Inflammatory macrophage treated with lipopolysaccharide for 4 hours (primary cell): ENCODE data around the gene KL.

Source experiments
- DNase-seq: peaks from one replicate; pipeline ENCODE4 v3.0.0-alpha.2; 2020

The KL gene

DNA sequence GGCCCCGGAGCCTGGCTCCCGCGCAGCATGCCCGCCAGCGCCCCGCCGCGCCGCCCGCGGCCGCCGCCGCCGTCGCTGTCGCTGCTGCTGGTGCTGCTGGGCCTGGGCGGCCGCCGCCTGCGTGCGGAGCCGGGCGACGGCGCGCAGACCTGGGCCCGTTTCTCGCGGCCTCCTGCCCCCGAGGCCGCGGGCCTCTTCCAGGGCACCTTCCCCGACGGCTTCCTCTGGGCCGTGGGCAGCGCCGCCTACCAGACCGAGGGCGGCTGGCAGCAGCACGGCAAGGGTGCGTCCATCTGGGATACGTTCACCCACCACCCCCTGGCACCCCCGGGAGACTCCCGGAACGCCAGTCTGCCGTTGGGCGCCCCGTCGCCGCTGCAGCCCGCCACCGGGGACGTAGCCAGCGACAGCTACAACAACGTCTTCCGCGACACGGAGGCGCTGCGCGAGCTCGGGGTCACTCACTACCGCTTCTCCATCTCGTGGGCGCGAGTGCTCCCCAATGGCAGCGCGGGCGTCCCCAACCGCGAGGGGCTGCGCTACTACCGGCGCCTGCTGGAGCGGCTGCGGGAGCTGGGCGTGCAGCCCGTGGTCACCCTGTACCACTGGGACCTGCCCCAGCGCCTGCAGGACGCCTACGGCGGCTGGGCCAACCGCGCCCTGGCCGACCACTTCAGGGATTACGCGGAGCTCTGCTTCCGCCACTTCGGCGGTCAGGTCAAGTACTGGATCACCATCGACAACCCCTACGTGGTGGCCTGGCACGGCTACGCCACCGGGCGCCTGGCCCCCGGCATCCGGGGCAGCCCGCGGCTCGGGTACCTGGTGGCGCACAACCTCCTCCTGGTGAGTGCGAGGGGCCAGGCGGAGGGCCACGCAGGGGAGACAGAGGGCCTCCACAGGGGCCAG lies at the start of gene KL:
TSS of gene KL (plus strand) at position 10 of the 909 bp plus-strand sequence. CDS start at position 28, 18 bp downstream.
- DNase-seq = peak; percentile 36

DNA sequence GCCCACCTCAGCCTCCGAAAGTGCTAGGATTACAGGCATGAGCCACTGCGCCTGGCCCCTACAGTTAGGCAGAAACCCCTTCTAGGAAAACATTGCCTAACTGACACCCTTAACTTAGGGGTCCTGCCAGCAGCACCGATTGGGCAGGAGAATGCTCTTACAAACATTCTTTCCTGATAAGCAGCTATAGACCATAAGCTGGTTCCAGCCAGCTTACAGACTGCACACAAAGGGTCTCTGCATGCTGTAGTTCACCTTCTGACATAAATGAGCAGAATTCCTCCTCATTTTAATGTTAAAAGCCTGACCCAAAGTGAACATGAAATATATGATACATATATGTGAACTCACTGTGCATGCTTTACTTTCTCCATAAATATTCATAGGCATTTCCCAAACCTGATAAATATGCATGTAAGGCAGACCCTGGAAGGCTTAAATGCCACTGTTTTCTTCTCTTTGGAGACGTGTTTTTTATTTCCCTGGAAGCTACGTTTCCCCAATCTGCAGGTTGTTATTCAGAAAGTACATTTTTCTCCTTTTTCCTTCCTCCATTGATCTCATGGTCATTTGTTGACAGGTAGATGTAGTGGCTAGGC lies 48.5 kb upstream of the KL start:
- DNase-seq = no peak

DNA sequence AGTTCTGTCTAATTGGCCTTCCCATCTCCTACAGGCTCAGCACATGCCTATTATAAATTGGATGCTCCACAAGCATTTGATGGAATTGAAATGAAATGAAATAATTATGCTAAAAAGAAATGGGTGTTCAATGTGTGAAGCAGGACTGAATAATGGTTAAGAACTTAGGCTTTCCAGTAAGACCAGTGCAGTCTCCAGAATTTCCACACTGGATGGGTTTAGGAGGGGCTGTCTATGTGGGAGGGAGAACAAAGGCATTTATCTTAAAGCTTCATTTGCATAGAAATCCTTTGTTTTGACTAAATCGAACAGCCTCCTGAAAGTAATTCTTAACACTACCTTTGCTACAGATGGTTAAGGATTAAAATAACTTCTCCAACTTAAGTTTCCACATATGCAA lies 47.9 kb upstream of the KL start:
- no peak for DNase-seq

DNA sequence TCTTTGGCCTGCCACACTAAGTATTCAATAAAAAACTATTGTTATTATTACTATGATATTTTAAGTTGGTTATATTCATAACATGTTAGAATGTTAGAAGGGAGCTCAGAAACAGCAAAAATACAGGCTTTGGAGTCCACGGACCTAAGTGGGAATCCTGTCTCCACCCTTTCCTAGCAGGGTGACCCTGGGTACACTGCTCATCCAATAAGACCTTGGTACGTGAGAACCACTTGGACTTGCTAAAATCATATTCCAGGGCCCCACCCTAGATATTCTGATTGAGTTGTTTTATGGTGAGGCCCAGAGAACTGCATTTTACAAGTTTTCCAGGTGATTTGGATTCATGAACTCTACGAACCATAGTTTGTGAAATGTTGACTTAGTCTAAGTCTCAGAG lies 47.4 kb upstream of the KL start:
- DNase-seq = no peak

- peak; percentile 96 for DNase-seq
These were observed 46.7 kb upstream of the KL start for GRCh38 chr13:32969516-32969941.

GRCh38 chr13:32976056-32976805 lies 40.0 kb upstream of the KL start:
- DNase-seq = no peak

- DNase-seq = no peak
These were observed 39.3 kb upstream of the KL start for GRCh38 chr13:32976912-32977311.

GRCh38 chr13:32977321-32977720 lies 38.9 kb upstream of the KL start:
- DNase-seq = no peak

- DNase-seq = no peak
These were observed 37.9 kb upstream of the KL start for GRCh38 chr13:32978278-32978677.

DNA sequence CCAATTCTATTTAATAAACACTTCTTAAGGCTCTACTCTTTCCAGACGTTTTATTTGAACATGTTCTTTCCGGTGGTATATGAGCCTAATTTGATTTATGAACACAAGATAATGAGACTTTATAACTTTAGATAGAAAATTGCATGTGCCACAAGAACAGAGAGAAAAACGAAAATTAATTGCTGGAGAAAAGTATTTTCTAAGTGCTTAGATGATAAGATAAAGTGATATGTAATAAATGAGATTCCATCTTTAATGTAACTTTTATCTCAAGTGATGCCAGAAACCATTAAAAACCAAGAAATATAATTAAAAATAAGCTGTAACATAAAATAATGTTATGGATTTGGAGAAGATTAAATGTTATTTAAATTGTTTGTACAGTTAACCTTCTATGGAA lies 33.2 kb upstream of the KL start:
- DNase-seq = no peak

- no peak for DNase-seq
These were observed 31.2 kb upstream of the KL start for GRCh38 chr13:32984857-32985626.

GRCh38 chr13:32986552-32986951 lies 29.7 kb upstream of the KL start:
- DNase-seq = no peak

DNA sequence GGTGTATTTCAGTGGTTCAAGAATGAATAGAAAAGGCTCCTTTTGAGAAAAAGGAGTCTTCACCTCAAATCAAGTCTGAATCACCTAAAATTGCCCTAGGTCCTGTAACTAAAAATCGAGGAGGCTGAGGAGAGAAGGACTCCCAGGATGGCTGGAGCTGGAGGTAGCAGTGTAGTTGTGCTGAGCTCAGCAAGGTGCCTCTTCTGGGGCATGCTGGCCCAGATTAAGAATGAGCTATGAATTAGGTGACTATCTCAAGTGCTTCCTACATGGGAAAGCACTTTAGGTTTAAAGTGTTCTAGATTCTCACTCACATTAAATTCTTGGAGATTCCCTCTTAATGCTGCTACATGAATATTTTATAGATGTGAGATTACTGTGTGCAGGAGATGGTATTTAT lies 28.8 kb upstream of the KL start:
- DNase-seq = no peak

GRCh38 chr13:32988608-32989289 lies 27.5 kb upstream of the KL start:
- no peak for DNase-seq

GRCh38 chr13:32989290-32989667 lies 26.9 kb upstream of the KL start:
- DNase-seq = no peak

GRCh38 chr13:32989942-32990341 lies 26.3 kb upstream of the KL start:
- DNase-seq = no peak

DNA sequence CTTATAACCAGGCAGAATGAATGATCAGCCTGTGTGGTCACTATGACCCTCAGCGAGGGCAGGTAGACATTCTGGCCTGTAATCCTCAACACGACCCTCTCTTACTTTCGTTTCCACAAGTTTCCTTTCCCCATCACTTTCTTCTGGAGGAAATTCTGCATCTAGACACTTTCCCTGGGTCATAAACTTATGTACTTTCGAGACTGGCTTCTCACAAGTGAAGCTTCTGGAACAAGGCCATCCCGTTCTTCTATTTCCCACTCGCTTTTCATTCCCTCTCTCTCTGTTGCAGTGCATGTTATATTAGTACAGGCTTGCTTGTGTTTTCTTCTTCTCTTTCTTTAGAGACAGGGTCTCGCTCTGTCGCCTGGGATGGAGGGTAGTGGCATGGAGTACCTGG lies 23.1 kb upstream of the KL start:
- no peak for DNase-seq

DNA sequence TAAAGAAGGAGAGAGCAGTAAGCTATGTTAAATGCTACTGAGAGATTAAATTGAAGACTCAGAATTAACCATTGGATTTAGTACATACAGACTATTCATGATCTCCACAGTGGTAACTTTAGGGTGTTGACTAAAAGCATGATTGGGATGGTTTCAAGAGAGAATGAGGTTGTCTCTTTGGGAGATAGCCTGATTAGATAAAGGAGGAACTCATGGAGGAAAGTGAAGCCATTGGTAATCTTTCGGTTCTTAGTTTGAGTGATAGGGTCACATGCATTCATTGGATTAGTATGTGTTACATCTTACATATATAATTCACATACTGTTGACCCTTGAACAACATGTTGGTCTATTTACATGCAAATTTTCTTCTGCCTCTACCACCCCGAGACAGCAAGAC lies 18.8 kb upstream of the KL start:
- DNase-seq = no peak

DNA sequence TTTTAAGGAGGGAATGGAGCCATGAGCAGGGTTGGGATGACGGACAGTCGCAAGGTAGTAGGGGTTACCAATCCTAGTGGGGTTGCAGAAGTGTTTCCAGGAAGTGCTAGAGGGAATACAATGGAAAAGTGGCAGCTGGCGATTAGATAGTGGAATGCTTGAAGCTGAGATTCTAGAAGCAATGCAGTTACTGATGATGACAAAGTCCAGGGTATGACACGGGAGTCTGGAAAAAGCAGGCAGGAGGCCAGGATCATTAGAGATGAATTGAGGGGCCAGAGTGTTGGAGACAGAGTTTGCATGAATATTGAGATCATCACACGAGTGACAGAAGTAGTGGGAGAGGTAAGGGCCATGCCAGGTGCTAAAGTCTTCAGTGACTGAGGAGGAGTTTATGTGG lies 17.3 kb upstream of the KL start:
- DNase-seq = no peak

- no peak for DNase-seq
These were observed 15.9 kb upstream of the KL start for GRCh38 chr13:33000365-33000764.

DNA sequence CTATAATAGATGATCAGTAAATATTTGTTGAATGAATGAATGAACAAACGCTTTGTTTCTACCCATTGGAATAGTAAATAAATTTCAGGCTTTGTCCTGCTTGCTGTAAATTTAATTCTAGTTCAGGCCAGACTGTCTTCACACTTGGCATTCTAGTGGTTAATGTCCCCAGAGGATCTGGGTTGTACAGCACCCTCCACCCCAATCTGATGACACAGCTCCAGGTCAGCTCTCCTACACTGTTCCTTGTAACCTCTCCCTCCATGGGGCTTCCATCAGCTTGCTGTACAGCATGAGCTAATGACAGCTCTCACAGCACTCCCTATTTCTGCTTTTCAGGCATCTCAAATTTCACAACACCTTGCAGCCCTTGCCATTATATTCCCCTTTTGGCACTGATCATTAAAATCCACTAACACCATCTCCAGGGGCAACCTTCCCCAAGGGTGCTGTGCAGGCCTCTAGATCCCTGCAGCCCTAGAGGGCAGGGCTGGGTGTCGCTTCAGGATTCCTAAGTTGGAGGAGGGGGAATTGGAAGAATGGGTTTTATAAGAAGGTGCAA lies 12.7 kb upstream of the KL start:
- no peak for DNase-seq

DNA sequence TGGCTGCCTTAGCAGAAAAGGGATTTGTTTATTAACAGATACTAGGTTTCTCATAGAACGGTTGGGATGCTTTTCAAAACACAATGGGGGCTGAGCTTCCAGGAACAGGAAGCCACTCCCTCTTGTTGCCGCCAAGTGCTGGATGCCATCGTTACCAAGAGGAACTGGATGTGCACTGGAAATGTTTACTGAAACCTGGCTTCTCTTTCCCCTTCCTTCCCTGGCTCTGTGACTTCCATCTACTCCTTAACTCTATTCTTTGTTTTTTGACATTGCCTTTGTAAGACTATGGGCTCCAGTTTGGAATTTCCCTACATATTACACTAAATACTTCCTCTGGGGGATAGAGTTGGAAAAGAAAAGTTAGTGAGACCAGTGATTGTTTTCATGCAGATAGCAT lies 11.7 kb upstream of the KL start:
- peak; percentile 5 for DNase-seq
